K562 (cell line): ENCODE results near the gene FEN1. TPM values are rescaled to one million over a fixed set of nuclear protein-coding genes. Genes with fewer than 3 reads are reported as not detected.
A peak's percentile ranks its signal among the peaks of the same experiment; 100 is the strongest.

Source experiments
- AFF1 ChIP-seq, 2 experiments: fragments of 450-650 bp; IDR thresholded peaks; 2 replicates each; pipeline ENCODE4 v1.6.1; 2018; ENCODE audit warnings: mild to moderate bottlenecking in 2 of 2, low read depth in 1 of 2; ENCODE audit not compliant: partially characterized antibody in 2 of 2
- CC2D1A ChIP-seq: fragments of 450-650 bp; IDR thresholded peaks from 2 replicates; pipeline ENCODE4 v1.6.1; 2017; ENCODE audit warnings: mild to moderate bottlenecking
- EGR1 ChIP-seq: fragments of 450-650 bp; conservative IDR thresholded peaks from 2 replicates; pipeline ENCODE4 v1.6.1; 2017; ENCODE audit warnings: mild to moderate bottlenecking
- ELF1 ChIP-seq: fragments of 200-800 bp; sonication (Bioruptor generic); IDR thresholded peaks from 2 replicates; pipeline ENCODE4 v1.6.1; 2016; ENCODE audit warnings: missing genetic modification characterization, missing compliant biosample characterization
- ELF2 ChIP-seq: fragments of 250-450 bp; sonication (Bioruptor Pico); IDR thresholded peaks from 2 replicates; pipeline ENCODE4 v1.5.0; 2021; ENCODE audit warnings: mild to moderate bottlenecking
- FOXK1 ChIP-seq: sonication (generic); formaldehyde crosslinking; IDR thresholded peaks from 2 replicates; pipeline ENCODE4 v1.8.0; 2022; ENCODE audit warnings: missing genetic modification reagents, mild to moderate bottlenecking, borderline replicate concordance
- HCFC1 ChIP-seq: IDR thresholded peaks from 2 replicates; pipeline ENCODE4 v1.6.1; 2012; ENCODE audit warnings: low read depth, low read length, improper control_type of control experiment
- HDAC8 ChIP-seq: fragments of 450-650 bp; IDR thresholded peaks from 2 replicates; pipeline ENCODE4 v1.6.1; 2016; ENCODE audit warnings: mild to moderate bottlenecking, missing genetic modification characterization, moderate library complexity, missing compliant biosample characterization
- KLF1 ChIP-seq: fragments of 450-650 bp; IDR thresholded peaks from 2 replicates; pipeline ENCODE4 v1.6.1; 2016; ENCODE audit warnings: missing genetic modification characterization, missing compliant biosample characterization
- KLF6 ChIP-seq: fragments of 250-450 bp; sonication (Bioruptor Pico); IDR thresholded peaks from 2 replicates; pipeline ENCODE4 v1.4.0; 2020; ENCODE audit warnings: mild to moderate bottlenecking, moderate library complexity, borderline replicate concordance
- LEF1 ChIP-seq: fragments of 450-650 bp; IDR thresholded peaks from 2 replicates; pipeline ENCODE4 v1.6.1; 2016; ENCODE audit warnings: mild to moderate bottlenecking
- RBM34 ChIP-seq: fragments of 200-400 bp; formaldehyde crosslinking; IDR thresholded peaks from 2 replicates; pipeline ENCODE4 v1.6.1; 2018; ENCODE audit warnings: low read length, borderline replicate concordance; ENCODE audit not compliant: insufficient read depth
- STAT5A ChIP-seq: IDR thresholded peaks from 2 replicates; pipeline ENCODE4 v1.6.1; 2012; ENCODE audit warnings: low read length, inconsistent platforms, borderline replicate concordance
- ZBTB49 ChIP-seq: sonication (generic); formaldehyde crosslinking; IDR thresholded peaks from 2 replicates; pipeline ENCODE4 v1.8.0; 2022; ENCODE audit warnings: missing genetic modification reagents, mild to moderate bottlenecking, borderline replicate concordance
- ZNF124 ChIP-seq: sonication (generic); formaldehyde crosslinking; IDR thresholded peaks from 2 replicates; pipeline ENCODE4 v1.8.1; 2022; ENCODE audit warnings: missing genetic modification reagents
- ZNF280B ChIP-seq: fragments of 250-450 bp; sonication (Bioruptor Pico); IDR thresholded peaks from 2 replicates; pipeline ENCODE4 v1.5.1; 2021; ENCODE audit warnings: mild to moderate bottlenecking
- ZNF655 ChIP-seq: fragments of 250-450 bp; sonication (Bioruptor Pico); IDR thresholded peaks from 2 replicates; pipeline ENCODE4 v1.5.0; 2021
- polyA plus RNA-seq, 8 experiments: library from polyadenylated mRNA; depleted of rRNA in 4 of 8; stranded (reverse) in 5 of 8; unstranded in 3 of 8; fragments of >200 nt; fragmentation: Nextera tagmentation in 2 of 8; fragmentation: Illumina TruSeq in 1 of 8; extraction: Ambion mirVana in 2 of 8; extraction: Trizol in 1 of 8; gene quantifications; 2 replicates each; pipeline versions ENCODE4 v1.2.1 to v1.2.3, GENCODE V29; 2011 to 2014; ENCODE audit warnings: inconsistent platforms in 1 of 8, missing spikeins in 1 of 8
- total RNA-seq, 7 experiments: library from RNA; depleted of rRNA in 6 of 7; stranded (reverse); fragments of >200 nt in 6 of 7; fragmentation: Illumina TruSeq in 2 of 7; extraction: Trizol in 2 of 7; gene quantifications; 2 replicates each; pipeline versions ENCODE4 v1.2.1 to v1.2.3, GENCODE V29; 2011 to 2021; ENCODE audit warnings: low replicate concordance in 1 of 7

Gene FEN1
- total and polyA plus RNA-seq, 9 of the 15 experiments (the other 6 are each of a cell fraction or from before 2014, with no cell fraction given), result 58.1 to 156 (median 137) TPM

GRCh38 chr11:61800331-61801281, 7.9 kb downstream of the FEN1 start (continued):
- no peak for TF ChIP-seq KLF6
- TF ChIP-seq KLF1 (tag), result no peak
- TF ChIP-seq STAT5A, result peak; percentile 87
- no peak for TF ChIP-seq ELF1 (tag)
- no peak for TF ChIP-seq RBM34
- no peak for TF ChIP-seq AFF1 (IDR thresholded peaks at IDR 0.05; ENCODE audit: low read depth in 1 of 2, partially characterized antibody in 2 of 2)
- TF ChIP-seq ZBTB49, result no peak
- TF ChIP-seq EGR1, result peak; percentile 64
- TF ChIP-seq HCFC1, result no peak
- no peak for TF ChIP-seq ZNF655 (CRISPR knock-in tag)
- TF ChIP-seq ZNF124 (CRISPR knock-in tag), result no peak
- TF ChIP-seq CC2D1A, result peak; percentile 55; the same call in 1 of the 2 replicates
- no peak for TF ChIP-seq ELF2 (CRISPR knock-in tag)
- TF ChIP-seq HDAC8 (tag), result no peak
- peak; percentile 47; the same call in 1 of the 2 replicates for TF ChIP-seq FOXK1 (CRISPR knock-in tag)
- no peak for TF ChIP-seq ZNF280B (CRISPR knock-in tag)
- no peak; the same call in 1 of the 2 replicates for TF ChIP-seq LEF1
